OCI-LY1 (cell line): ENCODE data around the gene PGLYRP2.

ENCODE experiments used
- EZH2 ChIP-seq: fragments of 200-600 bp; sonication (generic), shearing (Covaris generic); IDR thresholded peaks from 2 replicates; pipeline ENCODE4 v1.8.0; 2017; ENCODE audit warnings: borderline replicate concordance, mixed run types, mild to moderate bottlenecking, antibody characterized with exemption, low read length, moderate library complexity, mixed read lengths
- TF ChIP-seq, protein P1 (sequence below): fragments of 200-600 bp; sonication (generic), shearing (Covaris generic); IDR thresholded peaks from 2 replicates; pipeline ENCODE4 v1.5.1; 2017; ENCODE audit warnings: mild to moderate bottlenecking, antibody characterized with exemption, low read length, moderate library complexity, mixed read lengths

DNA sequence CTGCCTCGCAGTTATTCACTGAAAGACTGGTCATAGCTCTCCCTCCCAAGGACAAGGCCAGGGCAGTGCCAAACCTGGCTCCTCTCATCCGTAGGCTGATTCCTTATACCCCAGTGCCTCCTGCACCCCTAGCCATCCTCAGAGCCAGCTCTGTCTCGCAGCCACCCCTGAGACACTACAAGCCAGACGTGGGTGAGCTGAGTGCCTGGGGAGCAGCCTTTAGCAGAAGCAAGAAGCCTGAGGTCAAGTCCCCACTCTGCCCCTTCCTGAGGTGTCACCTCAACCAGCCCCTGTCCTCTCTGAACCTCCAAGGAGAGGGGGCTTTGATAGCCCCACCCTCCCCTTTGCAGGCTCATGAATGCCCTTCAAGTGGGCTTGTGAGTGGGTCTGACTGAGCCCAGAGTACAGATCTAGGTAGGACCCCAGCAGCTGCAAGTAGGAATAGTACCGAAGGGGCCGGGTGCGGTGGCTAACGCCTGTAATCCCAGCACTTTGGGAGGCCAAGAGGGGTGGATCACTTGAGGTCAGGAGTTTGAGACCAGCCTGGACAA, 45.7 kb downstream of the PGLYRP2 start:
- TF ChIP-seq, protein P1, sequence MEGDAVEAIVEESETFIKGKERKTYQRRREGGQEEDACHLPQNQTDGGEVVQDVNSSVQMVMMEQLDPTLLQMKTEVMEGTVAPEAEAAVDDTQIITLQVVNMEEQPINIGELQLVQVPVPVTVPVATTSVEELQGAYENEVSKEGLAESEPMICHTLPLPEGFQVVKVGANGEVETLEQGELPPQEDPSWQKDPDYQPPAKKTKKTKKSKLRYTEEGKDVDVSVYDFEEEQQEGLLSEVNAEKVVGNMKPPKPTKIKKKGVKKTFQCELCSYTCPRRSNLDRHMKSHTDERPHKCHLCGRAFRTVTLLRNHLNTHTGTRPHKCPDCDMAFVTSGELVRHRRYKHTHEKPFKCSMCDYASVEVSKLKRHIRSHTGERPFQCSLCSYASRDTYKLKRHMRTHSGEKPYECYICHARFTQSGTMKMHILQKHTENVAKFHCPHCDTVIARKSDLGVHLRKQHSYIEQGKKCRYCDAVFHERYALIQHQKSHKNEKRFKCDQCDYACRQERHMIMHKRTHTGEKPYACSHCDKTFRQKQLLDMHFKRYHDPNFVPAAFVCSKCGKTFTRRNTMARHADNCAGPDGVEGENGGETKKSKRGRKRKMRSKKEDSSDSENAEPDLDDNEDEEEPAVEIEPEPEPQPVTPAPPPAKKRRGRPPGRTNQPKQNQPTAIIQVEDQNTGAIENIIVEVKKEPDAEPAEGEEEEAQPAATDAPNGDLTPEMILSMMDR = no peak
- TF ChIP-seq EZH2 = no peak
